H1 (cell line): Measurements from ENCODE around the gene MTMR2. TPM values are rescaled to one million over a fixed set of nuclear protein-coding genes. Genes with fewer than 3 reads are reported as not detected.

Experiments used
- CTCF ChIA-PET: fragments of 300-600 bp; sonication (Branson Sonifier 250); formaldehyde crosslinking; loops from one replicate; lab custom pipeline; 2021; ENCODE audit not compliant: partially characterized antibody; lab: Charles Lee
- POLR2A ChIA-PET: fragments of 300-600 bp; sonication (Branson Sonifier 250); formaldehyde crosslinking; loops from one replicate; lab custom pipeline; 2021; ENCODE audit warnings: inconsistent platforms; ENCODE audit not compliant: partially characterized antibody; lab: Charles Lee
- DNase-seq, 2 experiments: peaks; one replicate each; pipeline versions ENCODE4 v3.0.0 to v3.0.0-alpha.2; 2010 to 2022; ENCODE audit warnings: low spot score in 2 of 2, low read depth in 1 of 2, mixed read lengths in 1 of 2
- FAIRE-seq: peaks from 2 replicates; lab custom pipeline; 2011; peaks lifted over from hg19 to GRCh38; lab: Jason Lieb, UNC
- H2AFZ ChIP-seq: 2 replicates; pipeline ENCODE4 v1.8.1; 2012; ENCODE audit warnings: low read length, inconsistent platforms
- H2AK5ac ChIP-seq: 2 replicates; pipeline ENCODE4 v1.6.1; 2013; ENCODE audit warnings: low read depth, low read length
- H2BK120ac ChIP-seq: replicated peaks from 2 replicates; pipeline ENCODE3; 2013; ENCODE audit warnings: low read depth, low read length, inconsistent platforms
- H2BK12ac ChIP-seq: 2 replicates; pipeline ENCODE4 v1.6.1; 2013; ENCODE audit warnings: low read depth, low read length
- H2BK15ac ChIP-seq: 2 replicates; pipeline ENCODE4 v1.6.1; 2013; ENCODE audit warnings: low read length
- H2BK20ac ChIP-seq: 2 replicates; pipeline ENCODE4 v1.6.1; 2013; ENCODE audit warnings: low read length
- H2BK5ac ChIP-seq: 2 replicates; pipeline ENCODE4 v1.6.1; 2013; ENCODE audit warnings: low read depth, low read length
- H3K14ac ChIP-seq: 2 replicates; pipeline ENCODE4 v1.6.1; 2013; ENCODE audit warnings: inconsistent platforms; ENCODE audit not compliant: insufficient read length
- H3K18ac ChIP-seq: 2 replicates; pipeline ENCODE4 v1.6.1; 2013; ENCODE audit warnings: low read length; ENCODE audit errors: extremely low read depth
- H3K23ac ChIP-seq: 2 replicates; pipeline ENCODE4 v1.6.1; 2013; ENCODE audit warnings: inconsistent platforms; ENCODE audit not compliant: insufficient read length
- H3K23me2 ChIP-seq: 2 replicates; pipeline ENCODE4 v1.6.1; 2013; ENCODE audit warnings: low read depth, low read length
- H3K27ac ChIP-seq: 2 replicates; pipeline ENCODE4 v1.6.1; 2011; ENCODE audit warnings: low read depth, low read length, inconsistent platforms
- H3K27me3 ChIP-seq, 4 experiments: replicated peaks in 1 of 4; 1 replicate in 1 of 4; 2 replicates in 3 of 4; pipeline versions ENCODE4 v1.6.1 to v1.8.1; 2011 to 2013; ENCODE audit warnings: low read length in 3 of 4, mild to moderate bottlenecking in 3 of 4, inconsistent platforms in 2 of 4, mixed read lengths in 2 of 4, moderate library complexity in 1 of 4; ENCODE audit not compliant: control insufficient read depth in 3 of 4, insufficient read depth in 3 of 4; ENCODE audit errors: extremely low read depth in 1 of 4
- H3K36me3 ChIP-seq, 4 experiments: 2 replicates each; pipeline versions ENCODE4 v1.6.1 to v1.8.1; 2011 to 2013; ENCODE audit warnings: mild to moderate bottlenecking in 4 of 4, low read length in 3 of 4, moderate library complexity in 2 of 4, control low read depth in 1 of 4, inconsistent platforms in 1 of 4; ENCODE audit not compliant: insufficient read depth in 4 of 4, control insufficient read depth in 2 of 4
- H3K4ac ChIP-seq: replicated peaks from 2 replicates; pipeline ENCODE3; 2013; ENCODE audit warnings: low read length, low read depth, mixed read lengths, inconsistent platforms; ENCODE audit not compliant: insufficient read length
- H3K4me1 ChIP-seq, 4 experiments: replicated peaks in 1 of 4; 1 replicate in 1 of 4; 2 replicates in 3 of 4; pipeline versions ENCODE4 v1.6.1 to v1.8.1; 2011 to 2013; ENCODE audit warnings: low read length in 3 of 4, inconsistent platforms in 2 of 4, mixed read lengths in 1 of 4; ENCODE audit not compliant: insufficient read depth in 4 of 4, control insufficient read depth in 3 of 4
- H3K4me2 ChIP-seq, 2 experiments: 2 replicates each; pipeline versions ENCODE4 v1.6.1 to v1.8.1; 2011 to 2013; ENCODE audit warnings: low read depth in 2 of 2, low read length in 2 of 2, control low read depth in 1 of 2, inconsistent platforms in 1 of 2, mild to moderate bottlenecking in 1 of 2; ENCODE audit not compliant: insufficient read depth in 1 of 2
- H3K4me3 ChIP-seq, 4 experiments: fragments of 200-600, 300-600 bp in 1 of 4; sonication (generic), shearing (Covaris generic), sonication (Bioruptor Twin) in 1 of 4; 2 replicates each; pipeline versions ENCODE4 v1.5.1 to v1.8.1; 2011 to 2016; ENCODE audit warnings: low read length in 4 of 4, low read depth in 3 of 4, control low read depth in 2 of 4, inconsistent platforms in 2 of 4, mild to moderate bottlenecking in 2 of 4, mixed read lengths in 1 of 4, moderate library complexity in 1 of 4; ENCODE audit not compliant: insufficient read depth in 2 of 4; ENCODE audit errors: extremely low read depth in 1 of 4
- H3K56ac ChIP-seq: replicated peaks from 2 replicates; pipeline ENCODE3; 2013; ENCODE audit warnings: low read depth, mild to moderate bottlenecking, mixed read lengths, low read length, inconsistent platforms; ENCODE audit not compliant: insufficient read length
- H3K79me1 ChIP-seq: 2 replicates; pipeline ENCODE4 v1.6.1; 2013; ENCODE audit warnings: low read depth, low read length, control low read depth
- H3K79me2 ChIP-seq, 2 experiments: 2 replicates each; pipeline versions ENCODE4 v1.6.1 to v1.8.1; 2012 to 2013; ENCODE audit warnings: low read length in 2 of 2, mild to moderate bottlenecking in 2 of 2, inconsistent platforms in 1 of 2; ENCODE audit not compliant: insufficient read depth in 2 of 2, control insufficient read depth in 1 of 2
- H3K9ac ChIP-seq, 4 experiments: replicated peaks in 1 of 4; 1 replicate in 1 of 4; 2 replicates in 3 of 4; pipeline versions ENCODE4 v1.6.1 to v1.8.1; 2011 to 2013; ENCODE audit warnings: low read depth in 3 of 4, low read length in 3 of 4, control low read depth in 2 of 4, mild to moderate bottlenecking in 2 of 4, moderate library complexity in 2 of 4, inconsistent platforms in 1 of 4; ENCODE audit errors: extremely low read depth in 1 of 4
- H3K9me3 ChIP-seq, 2 experiments: 2 replicates each; pipeline versions ENCODE4 v1.6.1 to v1.8.1; 2012 to 2013; ENCODE audit warnings: mild to moderate bottlenecking in 2 of 2, moderate library complexity in 2 of 2, control low read depth in 1 of 2, inconsistent platforms in 1 of 2, low read depth in 1 of 2, low read length in 1 of 2, mixed read lengths in 1 of 2; ENCODE audit not compliant: insufficient read depth in 2 of 2
- H4K20me1 ChIP-seq, 2 experiments: replicated peaks in 1 of 2; 2 replicates each; pipeline versions ENCODE3 to v1.8.1; 2011 to 2013; ENCODE audit warnings: inconsistent platforms in 2 of 2, low read length in 2 of 2, mild to moderate bottlenecking in 1 of 2; ENCODE audit not compliant: insufficient read depth in 2 of 2, control insufficient read depth in 1 of 2
- H4K5ac ChIP-seq: 2 replicates; pipeline ENCODE4 v1.6.1; 2013; ENCODE audit warnings: low read length, low read depth, mixed read lengths, inconsistent platforms; ENCODE audit not compliant: insufficient read length
- H4K8ac ChIP-seq: 2 replicates; pipeline ENCODE4 v1.8.0; 2013; ENCODE audit warnings: mild to moderate bottlenecking, moderate library complexity, low read length, inconsistent platforms; ENCODE audit not compliant: insufficient read depth; ENCODE audit errors: extremely low read depth
- H4K91ac ChIP-seq: replicated peaks from 2 replicates; pipeline ENCODE3; 2013; ENCODE audit warnings: low read length, mixed read lengths, inconsistent platforms; ENCODE audit not compliant: insufficient read length
- ATF3 ChIP-seq: IDR thresholded peaks from 2 replicates; pipeline ENCODE4 v1.6.1; 2011; ENCODE audit warnings: low read depth, mild to moderate bottlenecking, low read length; ENCODE audit not compliant: insufficient read depth
- BACH1 ChIP-seq: IDR thresholded peaks from 2 replicates; pipeline ENCODE4 v1.6.1; 2012; ENCODE audit warnings: low read length, improper control_type of control experiment
- CBX5 ChIP-seq: fragments of 300-800, 300-1000 bp; sonication (generic); IDR thresholded peaks from 2 replicates; pipeline ENCODE4 v1.7.1; 2016; ENCODE audit warnings: antibody characterized with exemption, low read length, low read depth
- CBX8 ChIP-seq: fragments of 300-800, 300-1000 bp; sonication (generic); IDR thresholded peaks from 2 replicates; pipeline ENCODE4 v1.7.1; 2016; ENCODE audit warnings: low read depth, low read length, borderline replicate concordance
- GABPA ChIP-seq: IDR thresholded peaks from 2 replicates; pipeline ENCODE4 v1.6.1; 2011; ENCODE audit warnings: mild to moderate bottlenecking, low read length, moderate library complexity, borderline replicate concordance; ENCODE audit not compliant: insufficient read depth
- HDAC6 ChIP-seq: IDR thresholded peaks from one replicate; pipeline ENCODE4 v1.7.1; 2012; ENCODE audit warnings: low read depth, mild to moderate bottlenecking, inconsistent platforms, low read length, moderate library complexity
- KDM5A ChIP-seq: fragments of 200-600 bp; IDR thresholded peaks from 2 replicates; pipeline ENCODE4 v1.7.1; 2012; ENCODE audit warnings: mild to moderate bottlenecking, low read length, inconsistent platforms, mixed read lengths
- POLR2A ChIP-seq, 2 experiments: IDR thresholded peaks; 1 replicate in 1 of 2; 2 replicates in 1 of 2; pipeline ENCODE4 v1.6.1; 2011; ENCODE audit warnings: low read depth in 2 of 2, low read length in 2 of 2, mild to moderate bottlenecking in 2 of 2; ENCODE audit errors: control extremely low read depth in 1 of 2
- SP2 ChIP-seq: IDR thresholded peaks from 2 replicates; pipeline ENCODE4 v1.6.1; 2012; ENCODE audit warnings: mild to moderate bottlenecking, low read length, inconsistent platforms
- TAF1 ChIP-seq: IDR thresholded peaks from 2 replicates; pipeline ENCODE4 v1.6.1; 2011; ENCODE audit warnings: mild to moderate bottlenecking, low read depth, low read length
- TBP ChIP-seq: IDR thresholded peaks from 2 replicates; pipeline ENCODE4 v1.6.1; 2011; ENCODE audit warnings: low read depth, low read length, improper control_type of control experiment
- TEAD4 ChIP-seq: IDR thresholded peaks from 2 replicates; pipeline ENCODE4 v1.6.1; 2012; ENCODE audit warnings: low read depth, low read length, inconsistent platforms, mixed read lengths
- USF2 ChIP-seq: IDR thresholded peaks from 2 replicates; pipeline ENCODE4 v1.6.1; 2011; ENCODE audit warnings: low read length, improper control_type of control experiment
- YY1 ChIP-seq: IDR thresholded peaks from 2 replicates; pipeline ENCODE4 v1.6.1; 2011; ENCODE audit warnings: low read depth, mild to moderate bottlenecking, low read length
- ZNF274 ChIP-seq: IDR thresholded peaks from 2 replicates; pipeline ENCODE4 v1.7.0; 2012; ENCODE audit warnings: low read length, borderline replicate concordance; ENCODE audit errors: extremely low read depth
- WGBS, 2 experiments: shearing (Covaris generic) in 1 of 2; methylation state at CpG; one replicate each; pipeline versions ENCODE4 v1.1.6 to v1.1.7; 2013 to 2015; ENCODE audit warnings: low lambda C conversion rate in 2 of 2, mixed read lengths in 2 of 2, inconsistent platforms in 1 of 2, low coverage in 1 of 2, missing lambda C conversion rate in 1 of 2; ENCODE audit not compliant: insufficient replicate concordance in 2 of 2, insufficient coverage in 1 of 2, insufficient read length in 1 of 2; ENCODE audit errors: extremely low coverage in 1 of 2, missing lambda C conversion rate in 1 of 2; 5-methylcytosine and 5-hydroxymethylcytosine counted together
- polyA plus RNA-seq, 7 experiments: library from polyadenylated mRNA; depleted of rRNA in 3 of 7; stranded (reverse) in 5 of 7; unstranded in 2 of 7; fragments of >200 nt in 5 of 7; fragments of 200-250 nt in 2 of 7; gene quantifications; 1 replicate in 5 of 7; 2 replicates in 1 of 7; 4 replicates in 1 of 7; pipeline versions ENCODE4 v1.2.1 to v1.2.3, GENCODE V29; 2011 to 2013; ENCODE audit warnings: missing spikeins in 2 of 7, mixed read lengths in 2 of 7
- total RNA-seq: library from RNA; stranded (reverse); fragmentation: NEBNext Ultra II Directional; extraction: Animal tissue kit (Norgen Biotek cat#: 25700); gene quantifications from 2 replicates; pipeline ENCODE4 v1.2.1, GENCODE V29; 2021

The MTMR2 gene
- total and polyA plus RNA-seq, 2 of the 8 experiments (the other 6 are each of a cell fraction or from before 2014, with no cell fraction given): 16.7 to 52.9 TPM

GRCh38 chr11:95939091-95939490 is 15.2 kb upstream of the MTMR2 start:
- H2AK5ac ChIP-seq: no peak overlapping the region
- H4K91ac ChIP-seq: no peak overlapping the region
- H3K27ac ChIP-seq: no peak overlapping the region
- no peak overlapping the region for H3K14ac ChIP-seq
- H3K79me1 ChIP-seq: no peaks in the 10 kb centered on the region
- no peak for DNase-seq
- no peak overlapping the region for H3K4me2 ChIP-seq
- H3K9ac ChIP-seq: no peak overlapping the region
- H3K18ac ChIP-seq: no peak overlapping the region
- H3K9me3 ChIP-seq: peaks cover 7% of the 10 kb centered on the region in 2 experiments
- no peak overlapping the region for H2AFZ ChIP-seq
- no peak overlapping the region for H3K23ac ChIP-seq
- no peaks in the 10 kb centered on the region for H3K27me3 ChIP-seq
- POLR2A ChIA-PET: no interaction called here
- CTCF ChIA-PET: no interaction called here
- H3K4me1 ChIP-seq: no peaks in the 10 kb centered on the region
- H2BK20ac ChIP-seq: no peak overlapping the region
- no peaks in the 10 kb centered on the region for H4K20me1 ChIP-seq
- FAIRE-seq: no peak
- H2BK5ac ChIP-seq: no peak overlapping the region
- H3K23me2 ChIP-seq: no peaks in the 10 kb centered on the region
- H3K4me3 ChIP-seq: no peak overlapping the region
- no peak overlapping the region for H3K56ac ChIP-seq
- H2BK120ac ChIP-seq: no peak overlapping the region
- H2BK12ac ChIP-seq: no peak overlapping the region
- no peak overlapping the region for H4K5ac ChIP-seq
- WGBS, 2 experiments: 98% methylated on average over 6 of the region's 6 CpGs; no CpG with 5 or more reads in 1 of the 2 experiments
- H3K4ac ChIP-seq: no peak overlapping the region
- H3K79me2 ChIP-seq: no peaks in the 10 kb centered on the region
- H2BK15ac ChIP-seq: no peak overlapping the region
- H3K36me3 ChIP-seq: no peaks in the 10 kb centered on the region
- H4K8ac ChIP-seq: no peak overlapping the region
- TF ChIP-seq CBX8: no peak
- no peak for TF ChIP-seq POLR2A (IDR thresholded peaks at IDR 0.05; ENCODE audit: control extremely low read depth in 1 of 2, low read depth in 2 of 2, low read length in 2 of 2)
- no peak for TF ChIP-seq BACH1
- TF ChIP-seq ATF3: no peak
- no peak for TF ChIP-seq TAF1
- no peak for TF ChIP-seq KDM5A
- TF ChIP-seq SP2: no peak
- no peak for TF ChIP-seq GABPA
- TF ChIP-seq USF2: no peak
- no peak for TF ChIP-seq TEAD4
- no peak for TF ChIP-seq TBP
- TF ChIP-seq ZNF274: no peak
- TF ChIP-seq CBX5: no peak
- TF ChIP-seq HDAC6: no peak
- TF ChIP-seq YY1: no peak
